Endothelial cell of umbilical vein (primary cell): ENCODE measurements around the gene BLOC1S2. TPM values are rescaled to one million over a fixed set of nuclear protein-coding genes. Genes with fewer than 3 reads are reported as not detected.

Experiments
- BruUV-seq: library from RNA; stranded (reverse); fragments of 400-500 nt; replicated peaks from 2 replicates; lab custom pipeline; 2021; lab: Mats Ljungman, UMichigan
- CTCF ChIA-PET: fragments of 300-600, 350-600 bp; sonication (Branson Sonifier 250); formaldehyde crosslinking; loops from one replicate; lab custom pipeline; 2021; ENCODE audit warnings: antibody characterized with exemption, inconsistent platforms; lab: Charles Lee
- POLR2A ChIA-PET: fragments of 300-600, 350-600 bp; sonication (Branson Sonifier 250); formaldehyde crosslinking; loops from one replicate; lab custom pipeline; 2021; ENCODE audit warnings: antibody characterized with exemption, inconsistent platforms; lab: Charles Lee
- DNase-seq: peaks from one replicate; pipeline ENCODE4 v3.0.0-alpha.2; 2011; ENCODE audit warnings: low read depth, low spot score
- FAIRE-seq: peaks from 2 replicates; lab custom pipeline; 2011; peaks lifted over from hg19 to GRCh38; lab: Jason Lieb, UNC
- H2AFZ ChIP-seq: 2 replicates; pipeline ENCODE4 v1.6.0; 2012; ENCODE audit warnings: low read depth, low read length, control low read depth, inconsistent platforms
- H3K27ac ChIP-seq: 2 replicates; pipeline ENCODE4 v1.5.1; 2011; ENCODE audit warnings: low read depth, mild to moderate bottlenecking, control low read depth, low read length, moderate library complexity; ENCODE audit not compliant: insufficient read depth
- H3K27me3 ChIP-seq, 2 experiments: 2 replicates each; pipeline versions ENCODE4 v1.6.0 to v1.6.1; 2011; ENCODE audit warnings: low read length in 2 of 2, mixed read lengths in 1 of 2; ENCODE audit not compliant: control insufficient read depth in 2 of 2, insufficient read depth in 2 of 2
- H3K36me3 ChIP-seq, 2 experiments: 2 replicates in 1 of 2; 3 replicates in 1 of 2; pipeline ENCODE4 v1.5.1; 2011; ENCODE audit warnings: low read length in 2 of 2, mild to moderate bottlenecking in 1 of 2, moderate library complexity in 1 of 2; ENCODE audit not compliant: control insufficient read depth in 2 of 2, insufficient read depth in 2 of 2; ENCODE audit errors: extremely low read depth in 1 of 2
- H3K4me1 ChIP-seq: 3 replicates; pipeline ENCODE4 v1.5.1; 2011; ENCODE audit warnings: mild to moderate bottlenecking, low read length; ENCODE audit not compliant: control insufficient read depth, insufficient read depth; ENCODE audit errors: extremely low read depth
- H3K4me2 ChIP-seq: 2 replicates; pipeline ENCODE4 v1.6.1; 2011; ENCODE audit warnings: low read length, control low read depth, mixed read lengths; ENCODE audit not compliant: insufficient read depth
- H3K4me3 ChIP-seq, 3 experiments: fragments of 200-600 bp in 1 of 3; sonication (generic), shearing (Covaris generic) in 1 of 3; replicated peaks in 1 of 3; 2 replicates each; pipeline ENCODE4 v1.5.1; 2011 to 2016; ENCODE audit warnings: control low read depth in 3 of 3, low read length in 3 of 3, mild to moderate bottlenecking in 2 of 3, inconsistent platforms in 1 of 3, low read depth in 1 of 3, moderate library complexity in 1 of 3; ENCODE audit not compliant: insufficient read depth in 1 of 3
- H3K79me2 ChIP-seq: 2 replicates; pipeline ENCODE4 v1.6.0; 2012; ENCODE audit warnings: low read length, inconsistent platforms; ENCODE audit not compliant: control insufficient read depth, insufficient read depth
- H3K9ac ChIP-seq: replicated peaks from 2 replicates; pipeline ENCODE3; 2011; ENCODE audit warnings: low read length, control low read depth; ENCODE audit not compliant: insufficient read depth; ENCODE audit errors: extremely low read depth
- H3K9me1 ChIP-seq: replicated peaks from 3 replicates; pipeline ENCODE4 v1.6.0; 2011; ENCODE audit warnings: mild to moderate bottlenecking, low read length; ENCODE audit not compliant: control insufficient read depth, insufficient read depth; ENCODE audit errors: extremely low read depth
- H3K9me3 ChIP-seq: replicated peaks from 2 replicates; pipeline ENCODE4 v1.5.1; 2012; ENCODE audit warnings: low read length, inconsistent platforms; ENCODE audit not compliant: control insufficient read depth, insufficient read depth
- H4K20me1 ChIP-seq: replicated peaks from 2 replicates; pipeline ENCODE3; 2011; ENCODE audit warnings: mild to moderate bottlenecking, low read length; ENCODE audit not compliant: control insufficient read depth, insufficient read depth; ENCODE audit errors: extremely low read depth
- CTCF ChIP-seq, 2 donors: IDR thresholded peaks; 1 replicate in 1 of 2; 2 replicates in 1 of 2; pipeline ENCODE4 v1.5.1; 2011; ENCODE audit warnings: low read length in 2 of 2, mild to moderate bottlenecking in 2 of 2, moderate library complexity in 2 of 2, control low read depth in 1 of 2, inconsistent platforms in 1 of 2, low read depth in 1 of 2; ENCODE audit not compliant: insufficient read depth in 1 of 2; ENCODE audit errors: extremely low read depth in 1 of 2
- EZH2 ChIP-seq: IDR thresholded peaks from 2 replicates; pipeline ENCODE4 v1.6.1; 2012; ENCODE audit warnings: borderline replicate concordance, low read depth, mild to moderate bottlenecking, moderate library complexity, low read length, inconsistent platforms; ENCODE audit not compliant: severe bottlenecking
- FOS ChIP-seq: IDR thresholded peaks from 2 replicates; pipeline ENCODE4 v1.6.1; 2011; ENCODE audit warnings: mild to moderate bottlenecking, low read length, moderate library complexity, borderline replicate concordance; ENCODE audit not compliant: insufficient read depth
- GATA2 ChIP-seq: IDR thresholded peaks from 2 replicates; pipeline ENCODE4 v1.7.0; 2011; ENCODE audit warnings: low read depth, mild to moderate bottlenecking, moderate library complexity, mixed read lengths, low read length; ENCODE audit not compliant: insufficient read length, insufficient read depth
- JUN ChIP-seq: IDR thresholded peaks from 2 replicates; pipeline ENCODE4 v1.6.1; 2011; ENCODE audit warnings: borderline replicate concordance, low read depth; ENCODE audit not compliant: insufficient read length, insufficient read depth
- MAX ChIP-seq: IDR thresholded peaks from 2 replicates; pipeline ENCODE4 v1.6.1; 2011; ENCODE audit not compliant: insufficient read depth, insufficient read length
- MYC ChIP-seq: IDR thresholded peaks from one replicate; pipeline ENCODE4 v1.6.1; 2011; ENCODE audit warnings: mild to moderate bottlenecking, low read depth, low read length
- POLR2A ChIP-seq: IDR thresholded peaks from 2 replicates; pipeline ENCODE4 v1.6.1; 2012; ENCODE audit warnings: low read depth, mild to moderate bottlenecking, control low read depth, low read length
- POLR2AphosphoS5 ChIP-seq: IDR thresholded peaks from 2 replicates; pipeline ENCODE4 v1.6.1; 2012; ENCODE audit warnings: low read depth, mild to moderate bottlenecking, control low read depth, low read length, moderate library complexity; ENCODE audit not compliant: insufficient read depth
- dilution Hi-C: fragments of 300-500 bp; cut with MboI; formaldehyde crosslinking; loops from one replicate; pipeline ENCODE4 v1.15.0; 2019; ENCODE audit warnings: low sequenced_read_pairs; ENCODE audit not compliant: extremely low pct_ligation_motif_present
- intact Hi-C: fragments of 100-400 bp; cut with micrococcal nuclease; formaldehyde crosslinking; loops from one replicate; pipeline ENCODE4 v1.10.0; 2022
- polyA plus RNA-seq, 4 experiments: library from polyadenylated mRNA; depleted of rRNA in 3 of 4; stranded (reverse) in 3 of 4; unstranded in 1 of 4; fragments of >200 nt; gene quantifications; 2 replicates each; pipeline versions ENCODE4 v1.2.1 to v1.2.3, GENCODE V29; 2011 to 2012; ENCODE audit warnings: missing spikeins in 1 of 4
- total RNA-seq: library from RNA; stranded (reverse); gene quantifications from 2 replicates; pipeline ENCODE4 v1.2.3, GENCODE V29; 2021

The BLOC1S2 gene
- total and polyA plus RNA-seq, 2 donors (not counting 3 experiments of a cell fraction or from before 2014, with no cell fraction given), result 18.7 to 45.9 TPM

DNA sequence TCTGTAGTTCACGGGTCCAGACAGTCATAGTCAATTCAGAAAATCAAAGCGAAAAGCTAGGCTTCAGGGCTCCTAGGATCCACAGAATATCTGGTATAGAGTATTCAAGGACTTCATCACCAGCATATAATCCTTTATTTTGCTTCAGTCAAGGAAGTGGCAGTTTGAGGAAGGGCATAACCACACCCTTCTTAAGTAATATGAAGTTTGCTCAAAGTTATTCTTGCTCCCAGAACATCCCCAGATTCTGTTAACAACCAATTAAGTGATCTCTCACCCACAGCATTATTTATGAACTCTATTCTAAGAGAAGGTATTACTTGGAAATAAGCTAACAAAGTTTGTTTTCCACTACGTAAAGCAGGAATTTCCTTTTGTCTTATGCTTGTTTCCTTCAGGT is 32.3 kb downstream of the BLOC1S2 start:
- Histone ChIP-seq H3K79me2 (no peaks in the 10 kb centered on the region), H3K4me1 (no peaks in the 10 kb centered on the region), H3K9me1 (no peaks in the 10 kb centered on the region), H3K27ac (no peak overlapping the region), H3K9me3 (no peaks in the 10 kb centered on the region), H3K9ac (no peak overlapping the region), H3K27me3 (no peaks in the 10 kb centered on the region), H3K4me2 (no peak overlapping the region), H3K36me3 (peaks cover 9 to 14% of the 10 kb centered on the region in 2 experiments), H3K4me3 (no peak overlapping the region), H4K20me1 (no peaks in the 10 kb centered on the region), H2AFZ (no peak overlapping the region)
- ChIA-PET POLR2A (interaction anchor here (0.6 kb wide), 1 partner anchor 119 kb away, joined by 3 read pairs; no protein-coding TSS in a partner anchor), CTCF (no interaction called here)
- dilution Hi-C loops (no loop called here), intact Hi-C loops (no loop called here)
- BruUV-seq, result no TSS peak
- FAIRE-seq, result no peak
- TF ChIP-seq JUN (no peak), POLR2A (no peak), FOS (no peak), POLR2AphosphoS5 (no peak), GATA2 (no peak), CTCF (IDR thresholded peaks at IDR 0.05; ENCODE audit: extremely low read depth in 1 of 2, insufficient read depth in 1 of 2, low read depth in 1 of 2, low read length in 2 of 2) (no peak)
- DNase-seq, result no peak

DNA sequence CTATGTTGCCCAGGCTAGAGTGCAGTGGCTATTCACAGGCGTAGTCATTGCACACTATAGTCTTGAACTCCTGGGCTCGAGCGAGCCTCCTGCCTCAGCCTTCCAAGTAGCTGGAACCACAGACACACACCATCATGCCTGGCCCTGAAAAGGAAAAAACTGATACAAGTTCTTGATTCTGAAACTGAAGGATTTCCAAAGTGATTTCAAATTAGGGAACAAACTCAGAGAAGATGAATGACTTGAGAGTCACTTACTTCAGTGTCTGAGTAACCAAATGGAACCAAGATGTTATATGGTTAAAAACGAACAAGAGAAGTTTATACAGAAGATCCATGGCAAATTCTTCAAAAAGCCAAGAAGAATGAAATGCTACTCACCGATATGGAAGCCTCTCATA is 33.4 kb downstream of the BLOC1S2 start:
- dilution Hi-C loops, result no loop called here
- no peaks in the 10 kb centered on the region for H3K9me1 ChIP-seq
- H3K9me3 ChIP-seq, result no peaks in the 10 kb centered on the region
- H3K4me3 ChIP-seq, result no peak overlapping the region
- ChIA-PET CTCF (no interaction called here), POLR2A (no interaction called here)
- H3K27me3 ChIP-seq, result no peaks in the 10 kb centered on the region
- no peak for DNase-seq
- H3K27ac ChIP-seq, result no peak overlapping the region
- no peak overlapping the region for H3K4me2 ChIP-seq
- H3K79me2 ChIP-seq, result no peaks in the 10 kb centered on the region
- H3K36me3 ChIP-seq, result peaks cover 17 to 18% of the 10 kb centered on the region in 2 experiments
- FAIRE-seq, result no peak
- intact Hi-C loops, result no loop called here
- no peaks in the 10 kb centered on the region for H3K4me1 ChIP-seq
- no peaks in the 10 kb centered on the region for H4K20me1 ChIP-seq
- no peak overlapping the region for H2AFZ ChIP-seq
- TF ChIP-seq POLR2AphosphoS5 (no peak), MAX (no peak), FOS (no peak), JUN (no peak), MYC (no peak), EZH2 (no peak), POLR2A (no peak), GATA2 (no peak), CTCF (IDR thresholded peaks at IDR 0.05; ENCODE audit: extremely low read depth in 1 of 2, insufficient read depth in 1 of 2, low read depth in 1 of 2, low read length in 2 of 2) (no peak)
- H3K9ac ChIP-seq, result no peak overlapping the region
- BruUV-seq, result no TSS peak
